ENCODE measurements around the gene IL25.

IL25 gene

DNA sequence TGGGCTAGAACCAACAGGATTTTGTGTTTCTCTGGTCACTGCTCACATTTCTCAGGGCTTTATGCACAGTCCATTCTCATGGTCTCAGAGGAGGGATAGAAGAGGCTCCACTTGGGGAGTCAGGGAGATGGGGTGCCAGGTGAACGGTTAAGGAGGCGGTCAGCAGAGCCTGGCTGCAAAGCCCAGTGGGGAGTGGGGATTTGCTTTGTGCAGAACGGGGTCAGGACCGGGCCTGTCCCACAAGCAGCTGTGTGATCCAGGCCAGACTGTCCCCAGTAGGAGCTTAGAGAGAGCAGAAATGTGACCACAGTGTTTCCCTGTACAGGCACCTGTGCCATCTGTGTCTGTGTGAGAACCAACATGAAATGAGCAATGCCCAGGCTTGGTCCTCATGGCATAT is 8.4 kb downstream of the IL25 start:
- no peak overlapping the region for H2BK12ac ChIP-seq (ENCODE audit: low read length)
- peaks cover 2% of the 10 kb centered on the region for H3K9me3 ChIP-seq (ENCODE audit: insufficient read depth, low read depth, low read length)
- H4K12ac ChIP-seq (ENCODE audit: low read depth, low read length), result no peak overlapping the region
- no peak overlapping the region for H3K9ac ChIP-seq (ENCODE audit: low read length)
- H3K4me3 ChIP-seq (ENCODE audit: low read depth, low read length), result no peak overlapping the region
- H3K27me3 ChIP-seq (ENCODE audit: insufficient read depth, low read length), result no peaks in the 10 kb centered on the region
- no peak overlapping the region for H4K91ac ChIP-seq (ENCODE audit: low read depth, low read length)
- DNase-seq, result no peak
- no peaks in the 10 kb centered on the region for H3K79me1 ChIP-seq (ENCODE audit: low read length)
- H4K8ac ChIP-seq (ENCODE audit: low read depth, low read length), result no peak overlapping the region
- WGBS (ENCODE audit: extremely low coverage, insufficient coverage, insufficient read length), result no CpG with 5 or more reads among the region's 4 CpGs
- no peak overlapping the region for H2AFZ ChIP-seq (ENCODE audit: insufficient read depth, low read length, poor library complexity)
- no peaks in the 10 kb centered on the region for H3K79me2 ChIP-seq (ENCODE audit: control insufficient read depth, insufficient read depth, low read length, poor library complexity)
- H3K14ac ChIP-seq (ENCODE audit: low read length), result no peak overlapping the region
- H3K23ac ChIP-seq (ENCODE audit: low read length), result no peak overlapping the region
- no peak overlapping the region for H3K27ac ChIP-seq (ENCODE audit: low read depth, low read length)
- no peak overlapping the region for H3K4me2 ChIP-seq (ENCODE audit: low read length)
- H2BK120ac ChIP-seq (ENCODE audit: insufficient read depth, low read length, poor library complexity), result no peak overlapping the region
- H2AK5ac ChIP-seq (ENCODE audit: low read length), result no peak overlapping the region
- H3K36me3 ChIP-seq (ENCODE audit: control insufficient read depth in 1 of 2, insufficient read depth in 2 of 2, low read length in 2 of 2), result no peaks in the 10 kb centered on the region
- H3K18ac ChIP-seq (ENCODE audit: low read length), result no peak overlapping the region
- no peak overlapping the region for H2BK5ac ChIP-seq (ENCODE audit: low read depth, low read length, poor library complexity)
- H3K4me1 ChIP-seq (ENCODE audit: control insufficient read depth in 1 of 2, insufficient read depth in 2 of 2, low read length in 2 of 2), result no peaks in the 10 kb centered on the region
- H3K4ac ChIP-seq (ENCODE audit: low read depth, low read length), result no peak overlapping the region

DNA sequence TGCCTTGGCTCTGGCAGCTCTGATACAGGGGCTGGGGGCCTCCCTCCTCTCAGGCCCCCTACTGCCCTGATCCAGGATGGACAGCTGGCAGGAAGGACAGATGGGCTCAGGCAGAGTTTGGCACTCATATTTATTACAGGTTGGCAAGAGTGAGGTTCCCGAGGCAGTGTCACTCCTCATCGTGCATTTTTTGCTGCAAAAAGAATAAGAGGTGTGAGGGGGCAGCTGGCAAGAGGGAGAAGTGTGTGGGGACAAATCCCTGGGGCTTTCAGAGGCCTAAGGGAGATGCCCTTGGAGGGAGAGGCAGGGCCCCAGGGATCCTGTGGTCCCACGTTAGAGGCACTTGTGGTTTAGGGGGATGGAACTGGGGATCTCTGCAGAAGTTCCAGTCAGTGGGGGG is 9.3 kb downstream of the IL25 start:
- Histone ChIP-seq H3K4ac (ENCODE audit: low read depth, low read length) (no peak overlapping the region), H3K18ac (ENCODE audit: low read length) (no peak overlapping the region), H2BK12ac (ENCODE audit: low read length) (no peak overlapping the region), H3K4me2 (ENCODE audit: low read length) (no peak overlapping the region), H3K14ac (ENCODE audit: low read length) (no peak overlapping the region), H3K27me3 (ENCODE audit: insufficient read depth, low read length) (no peaks in the 10 kb centered on the region), H3K36me3 (ENCODE audit: control insufficient read depth in 1 of 2, insufficient read depth in 2 of 2, low read length in 2 of 2) (no peaks in the 10 kb centered on the region), H4K12ac (ENCODE audit: low read depth, low read length) (no peak overlapping the region), H4K91ac (ENCODE audit: low read depth, low read length) (no peak overlapping the region), H3K4me1 (ENCODE audit: control insufficient read depth in 1 of 2, insufficient read depth in 2 of 2, low read length in 2 of 2) (no peaks in the 10 kb centered on the region), H3K27ac (ENCODE audit: low read depth, low read length) (no peak overlapping the region), H3K4me3 (ENCODE audit: low read depth, low read length) (no peak overlapping the region), H3K9ac (ENCODE audit: low read length) (no peak overlapping the region), H2BK120ac (ENCODE audit: insufficient read depth, low read length, poor library complexity) (no peak overlapping the region), H2AK5ac (ENCODE audit: low read length) (no peak overlapping the region), H2AFZ (ENCODE audit: insufficient read depth, low read length, poor library complexity) (no peak overlapping the region), H3K79me1 (ENCODE audit: low read length) (no peaks in the 10 kb centered on the region), H3K23ac (ENCODE audit: low read length) (no peak overlapping the region), H3K79me2 (ENCODE audit: control insufficient read depth, insufficient read depth, low read length, poor library complexity) (no peaks in the 10 kb centered on the region), H4K8ac (ENCODE audit: low read depth, low read length) (no peak overlapping the region), H3K9me3 (ENCODE audit: insufficient read depth, low read depth, low read length) (peaks cover 2% of the 10 kb centered on the region), H2BK5ac (ENCODE audit: low read depth, low read length, poor library complexity) (no peak overlapping the region)
- no peak for DNase-seq
- no CpG with 5 or more reads among the region's 3 CpGs for WGBS (ENCODE audit: extremely low coverage, insufficient coverage, insufficient read length)

DNA sequence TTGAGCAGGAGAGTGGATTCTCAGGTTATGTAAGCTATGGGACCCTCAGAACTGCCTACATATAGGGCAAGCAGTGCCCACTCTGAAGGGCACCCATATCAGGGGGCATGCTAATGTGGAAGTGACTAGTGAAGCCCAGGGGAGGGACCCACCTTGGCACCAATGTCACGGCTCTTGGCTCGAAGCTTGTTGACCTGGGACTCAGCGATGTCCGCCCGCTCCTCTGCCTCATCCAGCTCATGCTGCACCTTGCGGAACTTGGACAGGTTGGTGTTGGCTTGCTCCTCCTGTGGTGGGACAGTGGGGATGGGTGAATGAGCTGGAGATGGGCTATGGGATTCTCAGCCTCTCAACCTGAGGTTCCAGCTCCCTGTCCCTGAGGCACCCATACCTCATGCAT is 9.7 kb downstream of the IL25 start:
- Histone ChIP-seq H4K12ac (ENCODE audit: low read depth, low read length) (no peak overlapping the region), H3K4me3 (ENCODE audit: low read depth, low read length) (no peak overlapping the region), H2BK5ac (ENCODE audit: low read depth, low read length, poor library complexity) (no peak overlapping the region), H3K27ac (ENCODE audit: low read depth, low read length) (no peak overlapping the region), H3K9me3 (ENCODE audit: insufficient read depth, low read depth, low read length) (peaks cover 2% of the 10 kb centered on the region), H2BK120ac (ENCODE audit: insufficient read depth, low read length, poor library complexity) (no peak overlapping the region), H3K4me1 (ENCODE audit: control insufficient read depth in 1 of 2, insufficient read depth in 2 of 2, low read length in 2 of 2) (no peaks in the 10 kb centered on the region), H3K79me1 (ENCODE audit: low read length) (no peaks in the 10 kb centered on the region), H4K91ac (ENCODE audit: low read depth, low read length) (no peak overlapping the region), H3K9ac (ENCODE audit: low read length) (no peak overlapping the region), H2AK5ac (ENCODE audit: low read length) (no peak overlapping the region), H3K27me3 (ENCODE audit: insufficient read depth, low read length) (no peaks in the 10 kb centered on the region), H4K8ac (ENCODE audit: low read depth, low read length) (no peak overlapping the region), H3K79me2 (ENCODE audit: control insufficient read depth, insufficient read depth, low read length, poor library complexity) (no peaks in the 10 kb centered on the region), H2BK12ac (ENCODE audit: low read length) (no peak overlapping the region), H3K14ac (ENCODE audit: low read length) (no peak overlapping the region), H3K4ac (ENCODE audit: low read depth, low read length) (no peak overlapping the region), H3K4me2 (ENCODE audit: low read length) (no peak overlapping the region), H3K36me3 (ENCODE audit: control insufficient read depth in 1 of 2, insufficient read depth in 2 of 2, low read length in 2 of 2) (no peaks in the 10 kb centered on the region), H2AFZ (ENCODE audit: insufficient read depth, low read length, poor library complexity) (no peak overlapping the region), H3K23ac (ENCODE audit: low read length) (no peak overlapping the region), H3K18ac (ENCODE audit: low read length) (no peak overlapping the region)
- DNase-seq, result no peak
- WGBS (ENCODE audit: extremely low coverage, insufficient coverage, insufficient read length), result no CpG with 5 or more reads among the region's 6 CpGs

DNA sequence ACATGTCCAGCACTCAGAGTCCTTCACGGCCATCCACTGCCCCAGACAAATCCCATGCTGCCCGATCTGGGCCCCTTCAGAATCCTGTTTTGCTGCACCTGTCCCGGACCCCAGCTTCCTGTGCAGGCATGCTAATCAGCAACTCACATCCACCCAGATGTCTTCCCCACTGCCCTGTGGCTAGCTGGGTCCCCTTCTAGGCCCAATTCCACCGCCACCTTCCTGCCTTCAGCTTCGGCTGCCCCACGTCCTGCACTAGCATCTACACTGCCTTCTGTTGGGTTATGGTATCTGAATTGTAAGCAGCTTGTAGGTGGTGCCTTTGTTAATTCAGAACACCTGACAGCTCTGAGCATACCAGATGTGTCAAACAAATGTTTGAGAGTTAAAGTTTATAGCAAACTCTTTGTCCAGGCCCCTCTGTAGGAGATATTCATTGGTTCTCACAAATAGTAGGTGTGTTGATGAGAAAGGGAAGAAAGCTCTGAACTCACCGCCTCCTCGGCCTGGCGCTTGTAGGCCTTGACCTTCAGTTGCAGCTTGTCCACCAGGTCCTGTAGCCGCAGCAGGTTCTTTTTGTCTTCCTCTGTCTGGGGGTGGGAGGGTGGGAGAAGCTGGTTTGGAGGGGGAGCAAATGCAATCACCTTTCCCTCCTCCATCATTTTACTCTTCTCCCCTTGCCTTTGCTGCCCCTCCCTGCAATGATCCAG is 10.3 kb downstream of the IL25 start:
- Histone ChIP-seq H2AK5ac (ENCODE audit: low read length) (no peak overlapping the region), H3K79me2 (ENCODE audit: control insufficient read depth, insufficient read depth, low read length, poor library complexity) (no peaks in the 10 kb centered on the region), H2BK5ac (ENCODE audit: low read depth, low read length, poor library complexity) (no peak overlapping the region), H3K4me2 (ENCODE audit: low read length) (no peak overlapping the region), H3K27me3 (ENCODE audit: insufficient read depth, low read length) (no peaks in the 10 kb centered on the region), H4K91ac (ENCODE audit: low read depth, low read length) (no peak overlapping the region), H3K27ac (ENCODE audit: low read depth, low read length) (no peak overlapping the region), H4K12ac (ENCODE audit: low read depth, low read length) (no peak overlapping the region), H3K4ac (ENCODE audit: low read depth, low read length) (no peak overlapping the region), H2AFZ (ENCODE audit: insufficient read depth, low read length, poor library complexity) (no peak overlapping the region), H3K4me1 (ENCODE audit: control insufficient read depth in 1 of 2, insufficient read depth in 2 of 2, low read length in 2 of 2) (no peaks in the 10 kb centered on the region), H3K4me3 (ENCODE audit: low read depth, low read length) (no peak overlapping the region), H3K14ac (ENCODE audit: low read length) (no peak overlapping the region), H3K23ac (ENCODE audit: low read length) (no peak overlapping the region), H2BK12ac (ENCODE audit: low read length) (no peak overlapping the region), H3K36me3 (ENCODE audit: control insufficient read depth in 1 of 2, insufficient read depth in 2 of 2, low read length in 2 of 2) (no peaks in the 10 kb centered on the region), H3K18ac (ENCODE audit: low read length) (no peak overlapping the region), H3K79me1 (ENCODE audit: low read length) (no peaks in the 10 kb centered on the region), H3K9ac (ENCODE audit: low read length) (no peak overlapping the region), H2BK120ac (ENCODE audit: insufficient read depth, low read length, poor library complexity) (no peak overlapping the region), H3K9me3 (ENCODE audit: insufficient read depth, low read depth, low read length) (peaks cover 2% of the 10 kb centered on the region), H4K8ac (ENCODE audit: low read depth, low read length) (no peak overlapping the region)
- no peak for DNase-seq
- WGBS (ENCODE audit: extremely low coverage, insufficient coverage, insufficient read length), result no CpG with 5 or more reads among the region's 10 CpGs
